ENCODE measurements around the gene LRRC2.

DNA sequence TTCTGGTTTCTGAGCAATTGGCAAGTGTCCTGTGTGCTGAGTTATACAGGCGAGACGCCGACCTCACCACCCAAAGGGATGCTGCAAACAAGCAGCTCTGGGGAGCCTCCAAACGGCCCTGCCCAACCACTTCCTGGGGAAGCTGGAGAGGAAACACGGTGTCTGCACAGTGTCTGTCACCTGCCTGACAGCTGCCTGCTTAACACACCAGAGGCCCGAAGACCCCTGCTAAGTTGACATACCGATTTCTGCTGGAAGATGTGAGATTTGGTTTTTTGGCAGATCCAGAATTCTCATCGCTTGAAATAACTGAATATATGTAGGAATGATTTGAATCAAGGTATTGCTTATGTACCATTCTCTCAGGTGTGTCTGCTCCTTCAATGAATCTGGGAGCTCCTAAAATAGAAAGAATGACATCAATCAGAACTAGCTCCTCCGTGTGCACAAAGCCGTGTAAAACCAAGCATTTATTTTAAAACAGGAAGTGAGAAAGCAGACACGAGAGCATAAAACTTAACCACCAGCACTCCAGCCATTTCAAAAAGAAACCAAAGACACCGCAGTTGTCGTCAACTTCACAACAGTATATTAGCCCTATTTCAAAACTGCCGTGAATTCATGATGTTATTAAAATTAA lies 27.2 kb downstream of the LRRC2 start:
- TF ChIP-seq, protein P1, sequence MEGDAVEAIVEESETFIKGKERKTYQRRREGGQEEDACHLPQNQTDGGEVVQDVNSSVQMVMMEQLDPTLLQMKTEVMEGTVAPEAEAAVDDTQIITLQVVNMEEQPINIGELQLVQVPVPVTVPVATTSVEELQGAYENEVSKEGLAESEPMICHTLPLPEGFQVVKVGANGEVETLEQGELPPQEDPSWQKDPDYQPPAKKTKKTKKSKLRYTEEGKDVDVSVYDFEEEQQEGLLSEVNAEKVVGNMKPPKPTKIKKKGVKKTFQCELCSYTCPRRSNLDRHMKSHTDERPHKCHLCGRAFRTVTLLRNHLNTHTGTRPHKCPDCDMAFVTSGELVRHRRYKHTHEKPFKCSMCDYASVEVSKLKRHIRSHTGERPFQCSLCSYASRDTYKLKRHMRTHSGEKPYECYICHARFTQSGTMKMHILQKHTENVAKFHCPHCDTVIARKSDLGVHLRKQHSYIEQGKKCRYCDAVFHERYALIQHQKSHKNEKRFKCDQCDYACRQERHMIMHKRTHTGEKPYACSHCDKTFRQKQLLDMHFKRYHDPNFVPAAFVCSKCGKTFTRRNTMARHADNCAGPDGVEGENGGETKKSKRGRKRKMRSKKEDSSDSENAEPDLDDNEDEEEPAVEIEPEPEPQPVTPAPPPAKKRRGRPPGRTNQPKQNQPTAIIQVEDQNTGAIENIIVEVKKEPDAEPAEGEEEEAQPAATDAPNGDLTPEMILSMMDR (IDR thresholded peaks at IDR 0.05; ENCODE audit: low read length): no peak
- TF ChIP-seq EZH2 (optimal IDR thresholded peaks at IDR 0.05; ENCODE audit: low read depth, low read length): no peak
